Measurements from ENCODE around the gene RSPH1. TPM values are rescaled to one million over a fixed set of nuclear protein-coding genes. Genes with fewer than 3 reads are reported as not detected.

RSPH1 gene
- polyA plus RNA-seq, 3 donors: 0.13 to 1.6 (median 0.34) TPM

DNA sequence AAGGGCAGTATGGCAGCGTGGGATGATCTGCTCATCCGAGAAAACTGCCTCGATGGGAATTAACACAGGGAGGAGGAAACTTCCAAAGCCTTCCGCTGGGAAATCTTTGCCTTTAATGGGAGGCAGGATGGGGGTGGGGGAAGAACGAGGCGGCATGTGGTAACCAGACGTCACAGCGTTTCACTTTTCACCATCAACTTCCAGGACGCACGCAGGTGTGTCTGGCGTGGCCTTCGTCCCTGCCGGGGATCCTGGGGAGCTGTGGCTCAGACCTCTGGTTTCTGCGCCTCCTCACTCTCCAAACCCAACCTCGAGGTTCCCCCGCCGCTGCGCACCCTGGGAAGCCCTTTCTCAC, 282 bp downstream of the RSPH1 start:
- no peak overlapping the region for H3K27ac ChIP-seq (ENCODE audit: low read depth, low read length)
- whole genome bisulfite sequencing, 3 donors: 1 to 3% (median 3%) methylated on average over 17 to 18 of the region's 18 CpGs

DNA sequence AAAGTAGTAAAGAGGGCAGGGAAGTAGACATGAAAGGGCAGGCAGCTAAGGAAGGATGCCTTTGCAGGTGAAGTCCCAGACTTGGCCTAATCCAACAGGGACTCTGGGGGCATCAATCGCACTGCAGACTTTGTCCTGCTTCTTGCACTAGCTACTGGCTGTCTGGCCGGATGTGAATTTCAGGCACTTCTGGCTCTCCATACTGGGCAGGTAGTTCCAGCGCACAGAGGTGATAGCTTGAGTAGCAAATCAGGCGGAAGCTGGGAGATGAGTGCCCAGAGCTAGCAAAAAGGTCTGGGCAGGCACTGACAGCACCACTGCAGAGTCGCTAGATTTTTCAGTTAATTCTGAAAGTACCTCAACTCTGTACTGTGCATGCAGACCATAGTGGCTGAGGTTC, 997 bp downstream of the RSPH1 start:
- WGBS, 3 donors: 92 to 94% (median 93%) methylated on average over 5 of the region's 5 CpGs
- no peak overlapping the region for H3K27ac ChIP-seq (ENCODE audit: low read depth, low read length)

DNA sequence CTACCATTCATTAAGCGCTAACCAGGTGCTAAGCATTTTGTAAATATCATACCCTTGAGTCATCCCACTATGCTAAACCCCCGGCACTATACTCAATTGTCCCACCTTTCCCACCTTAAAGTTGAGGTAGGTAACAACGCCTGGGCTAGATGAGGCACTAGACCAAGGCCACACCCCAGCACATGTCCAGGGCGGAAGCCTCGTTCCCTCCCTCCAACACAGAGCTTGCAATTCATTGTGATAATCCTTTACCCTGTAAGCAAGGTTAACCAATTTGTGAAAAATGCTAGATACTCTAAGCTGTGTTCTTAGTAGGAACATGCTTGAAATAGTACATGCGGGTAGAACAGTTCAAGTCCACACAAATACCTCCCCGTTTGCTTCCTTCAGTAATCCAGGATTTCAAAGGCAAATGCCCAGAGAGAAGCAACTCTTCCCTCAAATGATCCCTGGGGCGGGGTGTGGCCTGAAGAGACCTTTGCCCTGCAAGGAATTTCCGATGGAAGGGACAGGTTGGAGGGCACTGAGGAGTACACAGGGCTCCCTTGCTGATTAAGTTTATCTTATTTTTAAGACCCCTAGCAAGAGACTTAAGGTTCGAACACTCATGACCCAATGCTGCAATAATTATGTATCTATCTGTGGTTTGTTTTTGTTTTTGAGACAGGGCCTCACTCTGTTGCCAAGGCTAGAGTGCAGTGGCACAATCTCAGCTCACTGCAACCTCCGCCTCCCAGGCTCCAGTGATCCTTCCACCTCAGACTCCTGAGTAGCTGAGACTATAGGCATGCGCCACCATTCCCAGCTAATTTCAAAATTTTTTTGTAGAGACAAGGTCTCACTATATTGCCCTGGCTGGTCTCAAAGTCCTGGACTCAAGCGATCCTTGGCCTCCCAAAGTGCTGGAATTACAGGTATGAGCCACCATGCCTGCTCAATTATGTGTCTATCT, 2.6 kb downstream of the RSPH1 start:
- 81 to 89% (median 84%) methylated on average over 13 of the region's 13 CpGs for WGBS, 3 donors
- no peak overlapping the region for H3K27ac ChIP-seq (ENCODE audit: low read depth, low read length)

DNA sequence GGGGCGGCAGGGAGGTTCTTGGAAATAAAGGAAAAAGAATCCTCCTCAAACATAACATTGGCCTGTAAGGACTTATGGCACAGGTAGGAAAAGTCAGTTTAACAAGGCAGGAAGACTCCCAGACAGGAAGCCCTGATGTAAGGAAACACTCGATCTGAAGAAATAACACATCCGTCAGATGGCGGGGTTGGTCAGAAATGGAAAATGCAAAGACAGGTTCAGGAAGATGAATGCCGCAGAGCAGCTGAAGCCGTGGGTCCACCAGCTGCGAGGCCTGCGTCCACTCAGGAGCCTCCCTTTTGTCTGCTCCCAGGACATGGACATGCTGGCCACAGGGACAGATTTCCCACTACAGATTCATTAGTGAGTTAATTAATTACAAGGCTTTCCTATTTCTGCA, 3.8 kb downstream of the RSPH1 start:
- 44 to 73% (median 47%) methylated on average over 8 of the region's 8 CpGs for WGBS, 3 donors
- H3K27ac ChIP-seq (ENCODE audit: low read depth, low read length): no peak overlapping the region

DNA sequence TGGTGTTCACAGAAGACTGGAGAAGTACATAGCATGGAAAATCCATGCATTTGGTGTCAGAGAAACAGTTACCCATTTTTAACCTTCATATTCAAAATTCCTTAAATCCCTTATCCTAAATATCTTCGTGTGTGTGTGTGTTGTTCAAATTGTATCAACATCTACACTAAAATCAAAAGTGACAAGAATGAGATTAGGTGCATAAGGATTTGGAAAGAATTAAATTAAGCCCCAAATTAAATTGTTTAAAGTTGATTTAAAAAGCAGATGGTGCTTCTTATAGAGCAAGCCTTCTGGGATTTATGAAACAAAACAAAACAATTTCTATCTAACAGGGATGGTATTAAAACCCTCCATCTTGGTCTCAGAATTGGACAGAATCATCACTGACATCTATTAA, 4.7 kb downstream of the RSPH1 start:
- WGBS, 3 donors: 68 to 81% (median 72%) methylated on average over 1 of the region's 1 CpG
- no peak overlapping the region for H3K27ac ChIP-seq (ENCODE audit: low read depth, low read length)

DNA sequence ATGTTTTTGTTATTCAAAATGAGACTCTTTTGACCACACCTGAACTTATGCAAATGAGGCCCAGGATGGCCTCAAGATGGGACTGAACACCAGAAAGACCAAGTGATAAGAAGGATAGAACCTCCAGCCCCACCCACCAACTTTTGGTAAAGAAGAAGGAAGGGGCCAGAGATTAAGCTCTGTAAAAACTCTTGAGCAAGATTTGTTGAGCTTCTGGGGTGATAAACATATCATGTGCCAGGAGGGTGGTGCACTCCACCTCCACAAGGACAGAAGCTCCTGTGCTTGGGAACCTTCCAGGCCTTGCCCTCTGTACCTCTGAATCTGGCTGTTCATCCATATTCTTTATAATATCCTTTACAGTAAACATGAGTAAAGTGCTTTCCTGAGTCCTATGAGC, 5.3 kb downstream of the RSPH1 start:
- H3K27ac ChIP-seq (ENCODE audit: low read depth, low read length): no peak overlapping the region

DNA sequence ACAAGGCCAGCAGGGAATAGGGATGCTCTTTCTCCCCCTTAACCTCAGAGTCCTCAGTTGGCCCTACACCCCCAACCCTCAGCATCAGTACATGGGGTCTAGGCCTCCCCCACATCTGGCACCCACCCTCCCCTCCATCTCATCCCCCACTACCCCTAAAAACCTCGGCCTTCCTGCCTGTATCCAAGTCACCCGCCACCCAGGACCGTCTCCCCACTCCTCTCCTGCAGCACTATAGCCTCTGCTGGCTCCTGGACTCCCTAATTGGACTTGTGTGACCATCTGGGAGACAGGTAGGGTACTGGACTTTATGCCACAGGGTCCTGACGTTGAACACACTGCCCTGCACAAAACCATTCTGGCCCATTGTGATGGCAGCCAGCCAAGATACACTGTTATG, 6.0 kb downstream of the RSPH1 start:
- 79 to 87% (median 86%) methylated on average over 4 of the region's 4 CpGs for WGBS, 3 donors
- H3K27ac ChIP-seq (ENCODE audit: low read depth, low read length): no peak overlapping the region

DNA sequence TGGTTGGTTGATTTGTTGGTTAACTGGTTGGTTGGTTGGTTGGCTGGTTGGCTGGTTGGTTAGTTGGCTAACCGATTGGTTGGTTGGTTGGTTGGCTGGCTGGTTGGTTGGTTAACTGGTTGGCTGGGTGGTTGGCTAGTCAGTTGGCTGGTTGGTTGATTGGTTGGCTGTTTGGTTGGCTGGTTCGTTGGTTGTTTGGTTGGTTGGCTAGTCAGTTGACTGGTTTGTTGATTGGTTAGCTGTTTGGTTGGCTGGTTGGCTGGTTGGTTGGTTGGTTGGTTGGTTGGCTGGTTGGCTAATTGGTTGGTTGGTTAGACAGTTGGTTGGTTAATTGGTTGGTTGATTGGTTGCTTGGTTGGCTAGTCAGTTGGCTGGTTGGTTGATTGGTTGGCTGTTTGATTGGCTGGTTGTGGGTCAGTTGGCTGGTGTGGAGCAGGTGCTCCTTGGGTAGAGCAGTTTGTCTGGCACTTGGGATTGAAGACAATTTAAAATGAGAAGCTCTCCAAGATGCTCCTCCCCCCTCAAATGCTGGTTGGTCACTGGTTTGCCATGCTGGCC, 6.9 kb downstream of the RSPH1 start:
- H3K27ac ChIP-seq (ENCODE audit: low read depth, low read length): no peak overlapping the region
- 63 to 84% (median 82%) methylated on average over 2 of the region's 2 CpGs for WGBS, 3 donors

DNA sequence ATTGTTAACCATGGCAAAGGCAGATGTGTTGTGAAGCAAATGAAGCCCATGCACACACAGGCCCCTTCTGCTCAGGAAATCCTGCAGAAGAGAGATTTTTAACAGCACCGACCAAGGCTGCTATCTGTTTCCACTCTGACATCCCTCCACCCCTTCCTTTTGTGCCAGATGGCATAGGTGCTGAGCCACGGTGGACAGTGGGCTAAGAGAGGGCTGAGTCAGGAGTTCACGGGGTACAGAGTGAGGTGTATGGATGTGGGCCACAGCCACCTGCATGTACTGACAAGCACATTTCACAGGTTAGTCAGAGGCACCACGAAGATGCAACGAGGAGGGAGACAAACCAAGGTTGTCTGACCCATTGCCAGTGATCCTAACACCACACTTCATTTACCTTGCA, 9.5 kb downstream of the RSPH1 start:
- no peak overlapping the region for H3K27ac ChIP-seq (ENCODE audit: low read depth, low read length)
- 39 to 66% (median 55%) methylated on average over 5 of the region's 5 CpGs for WGBS, 3 donors

DNA sequence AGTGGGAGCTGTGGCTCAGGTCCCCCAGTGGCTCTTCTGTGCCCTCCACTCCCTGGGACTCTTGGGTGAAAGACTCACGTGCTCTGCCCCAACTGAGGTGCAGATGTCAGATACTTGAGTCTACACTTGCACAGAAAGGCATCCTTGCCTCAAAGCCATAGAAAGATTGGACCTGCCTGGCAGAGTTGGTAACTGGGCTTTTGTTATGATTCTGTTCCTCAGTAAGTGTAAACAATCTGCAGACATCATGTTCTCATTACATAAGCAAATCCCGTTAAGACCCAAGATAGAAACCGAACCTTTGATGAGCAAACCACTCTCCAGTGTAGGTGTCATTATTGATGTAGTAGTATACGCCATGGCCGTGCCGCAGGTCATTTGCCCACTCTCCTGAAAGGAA, 10.0 kb downstream of the RSPH1 start:
- WGBS, 3 donors: 63 to 91% (median 80%) methylated on average over 6 of the region's 6 CpGs
- H3K27ac ChIP-seq (ENCODE audit: low read depth, low read length): no peak overlapping the region

DNA sequence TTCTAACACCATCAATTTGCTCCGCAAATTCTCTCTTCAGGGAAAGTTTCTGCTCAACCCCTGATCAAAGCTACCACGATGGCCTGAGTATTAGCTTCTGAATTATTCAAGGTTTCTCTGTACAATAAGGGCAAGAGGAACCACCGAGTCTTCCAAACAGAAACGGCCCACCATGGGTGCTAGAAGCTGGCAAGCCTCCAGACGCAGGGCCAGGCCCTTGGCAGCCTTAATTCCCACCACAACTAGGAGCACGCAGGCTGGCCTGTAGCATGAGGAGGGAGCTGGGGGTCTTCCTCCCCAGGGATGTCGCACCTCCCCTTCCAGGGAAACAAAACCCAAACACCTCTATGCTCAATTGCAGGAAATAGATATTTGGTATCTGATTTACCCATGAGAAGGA, 11.1 kb downstream of the RSPH1 start:
- no peak overlapping the region for H3K27ac ChIP-seq (ENCODE audit: low read depth, low read length)
- 77 to 87% (median 79%) methylated on average over 7 of the region's 7 CpGs for WGBS, 3 donors

DNA sequence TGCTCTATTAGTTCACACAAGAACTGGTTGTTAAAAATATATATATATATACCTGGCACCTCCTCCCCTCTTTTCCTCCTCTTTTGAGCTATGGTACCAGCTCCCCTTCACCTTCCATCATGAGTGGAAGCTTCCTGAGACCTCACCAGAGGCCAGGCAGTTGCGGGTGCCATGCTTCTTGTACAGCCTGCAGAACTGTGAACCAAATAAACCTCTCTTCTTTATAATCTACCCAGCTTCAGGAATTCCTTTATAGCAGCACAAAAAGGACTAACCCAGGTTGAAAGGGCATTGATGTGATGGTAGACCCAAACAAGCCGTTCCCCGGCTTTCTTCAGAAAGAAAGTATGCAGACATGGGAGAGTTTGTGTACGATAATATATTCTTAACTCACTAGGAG, 14.9 kb downstream of the RSPH1 start:
- 89 to 92% (median 90%) methylated on average over 4 of the region's 4 CpGs for WGBS, 3 donors
- H3K27ac ChIP-seq (ENCODE audit: low read depth, low read length): no peak overlapping the region

DNA sequence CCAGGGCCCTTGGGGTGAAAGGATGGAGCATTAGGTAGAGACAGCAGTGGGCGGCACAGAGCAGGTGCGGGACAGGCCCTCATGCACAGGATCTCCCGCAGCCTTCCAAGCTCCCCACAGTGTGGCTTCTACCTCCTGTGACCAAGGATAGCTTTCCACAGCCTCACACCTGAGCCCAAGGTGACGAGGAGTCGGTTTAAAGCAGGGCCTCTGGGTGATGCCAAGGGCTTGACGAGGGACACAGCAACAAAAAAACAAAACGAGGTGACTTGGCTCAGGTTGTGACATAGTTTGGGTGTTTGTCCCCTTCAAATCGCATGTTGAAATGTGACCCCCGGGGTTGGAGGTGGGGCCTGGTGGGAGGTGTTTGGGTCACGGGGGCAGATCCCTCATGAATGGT, 15.3 kb downstream of the RSPH1 start:
- no peak overlapping the region for H3K27ac ChIP-seq (ENCODE audit: low read depth, low read length)
- WGBS, 3 donors: 92 to 94% (median 92%) methylated on average over 10 of the region's 10 CpGs

DNA sequence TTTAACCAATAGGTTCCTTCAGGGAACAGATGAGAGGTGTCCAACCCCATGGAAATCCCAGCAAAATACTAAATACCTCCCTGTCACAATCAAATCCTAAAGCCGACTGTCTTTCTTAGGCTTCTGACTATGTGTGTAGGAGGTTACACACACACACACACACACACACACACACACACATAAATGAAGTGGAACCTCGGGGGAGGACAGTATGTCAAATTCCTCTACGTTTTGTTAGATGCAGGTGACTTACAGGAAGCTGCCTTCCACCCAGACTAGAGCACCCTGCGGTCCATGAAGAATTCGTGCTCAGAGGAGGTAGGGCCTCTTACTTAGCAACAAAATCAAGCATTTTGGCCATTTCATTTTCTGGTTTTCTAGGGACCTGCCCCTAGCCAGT, 16.4 kb downstream of the RSPH1 start:
- H3K27ac ChIP-seq (ENCODE audit: low read depth, low read length): no peak overlapping the region
- WGBS, 3 donors: 69 to 79% (median 76%) methylated on average over 5 of the region's 5 CpGs

DNA sequence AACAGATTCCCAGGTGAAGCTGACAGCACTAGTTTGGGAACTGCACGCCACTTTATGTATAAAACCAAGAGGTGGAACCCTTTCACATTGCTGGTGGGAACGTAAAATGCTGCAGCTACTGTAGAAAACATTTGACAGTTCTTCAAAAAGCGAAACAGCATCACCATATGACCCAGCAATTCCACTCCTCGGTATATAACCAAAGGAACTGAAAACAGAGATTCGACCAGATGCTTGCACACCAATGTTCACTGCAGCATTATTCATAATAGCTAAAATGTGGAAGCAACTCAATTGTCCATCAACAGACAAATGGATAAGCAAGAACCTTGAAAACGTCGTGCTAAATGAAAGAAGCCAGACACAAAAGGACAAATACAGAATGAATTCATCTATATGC, 17.5 kb downstream of the RSPH1 start:
- H3K27ac ChIP-seq (ENCODE audit: low read depth, low read length): no peak overlapping the region
- 55 to 74% (median 70%) methylated on average over 7 of the region's 7 CpGs for WGBS, 3 donors

DNA sequence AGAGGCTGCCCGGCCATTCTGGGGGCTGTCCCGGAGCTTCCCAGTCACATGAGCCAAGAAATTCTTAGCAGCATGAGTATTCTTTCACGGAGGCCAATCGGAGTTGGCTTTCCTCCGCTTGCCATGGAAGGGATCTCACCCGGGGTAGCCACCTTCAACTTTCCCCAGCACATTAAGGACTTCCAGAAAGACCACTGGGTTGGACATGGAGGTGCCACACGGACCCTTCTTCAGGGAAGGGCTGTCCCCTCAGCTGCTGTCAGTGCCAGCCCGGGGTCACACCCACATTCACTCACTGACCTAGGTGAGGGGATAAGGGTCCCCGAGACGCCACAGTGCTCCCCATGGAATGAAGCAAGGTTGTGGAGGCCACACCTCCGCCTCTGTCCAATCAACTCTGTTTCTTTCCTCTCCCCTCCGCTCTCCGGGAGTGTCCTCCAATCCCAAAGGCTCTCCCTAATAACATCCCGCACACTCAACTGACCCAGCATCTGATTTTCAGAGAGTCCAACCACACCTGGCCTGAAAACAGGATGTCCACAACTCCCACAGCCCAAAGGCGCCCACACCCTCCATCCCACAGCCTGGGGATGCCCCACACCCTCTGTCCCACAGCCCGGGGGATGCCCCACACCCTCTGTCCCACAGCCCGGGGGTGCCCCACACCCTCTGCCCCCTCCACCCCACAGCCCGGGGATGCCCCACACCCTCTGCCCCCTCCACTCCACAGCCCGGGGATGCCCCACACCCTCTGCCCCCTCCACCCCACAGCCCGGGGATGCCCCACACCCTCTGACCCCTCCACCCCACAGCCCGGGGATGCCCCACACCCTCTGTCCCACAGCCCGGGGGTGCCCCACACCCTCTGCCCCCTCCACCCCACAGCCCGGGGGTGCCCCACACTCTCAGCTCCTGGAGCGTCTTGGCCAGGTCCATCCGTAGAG, 19.4 kb downstream of the RSPH1 start:
- WGBS, 3 donors: 89 to 91% (median 90%) methylated on average over 25 of the region's 25 CpGs
- H3K27ac ChIP-seq (ENCODE audit: low read depth, low read length): no peak overlapping the region

DNA sequence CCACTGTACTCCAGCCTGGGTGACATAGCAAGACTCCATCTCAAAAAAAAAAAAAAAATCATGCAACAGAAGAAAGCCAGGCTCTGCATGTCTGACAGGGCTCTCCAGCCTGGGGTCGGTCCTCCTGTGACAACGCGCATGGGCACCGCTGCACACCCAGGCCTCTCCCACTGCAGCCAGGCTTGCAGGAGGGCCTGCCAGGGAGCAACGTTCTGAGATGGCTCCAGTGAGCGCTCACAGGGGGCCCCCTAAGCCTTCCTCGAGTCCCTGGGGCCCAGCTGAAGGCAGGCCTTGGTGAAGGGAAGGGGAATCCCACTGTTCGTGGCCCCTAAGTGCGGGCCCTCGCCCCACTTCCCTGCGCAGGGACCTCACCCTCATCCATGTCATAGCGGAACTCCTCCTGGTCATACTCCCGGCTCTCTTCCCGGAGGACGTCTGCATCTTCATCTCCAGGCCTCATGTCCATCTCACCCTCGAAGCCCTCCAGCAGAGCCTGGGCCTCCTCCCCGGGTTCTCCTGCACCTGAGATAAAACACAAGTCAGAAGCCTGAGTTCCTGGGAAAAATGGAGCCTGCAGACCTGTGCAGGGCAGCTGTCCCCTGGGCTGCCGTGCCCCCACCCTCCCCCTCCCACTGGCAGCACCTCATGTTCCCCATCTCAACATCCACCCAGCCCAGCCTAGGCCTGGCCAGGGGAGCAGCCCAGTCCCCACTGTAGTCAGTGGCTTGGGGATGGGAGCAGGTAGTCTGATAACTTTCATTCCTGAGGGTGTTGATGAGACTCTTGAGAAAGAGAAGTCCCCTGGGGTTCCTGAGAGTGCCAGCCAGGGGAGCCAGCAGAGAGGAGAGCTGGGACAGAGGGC, 20.3 kb downstream of the RSPH1 start:
- no peak overlapping the region for H3K27ac ChIP-seq (ENCODE audit: low read depth, low read length)
- 87 to 92% (median 91%) methylated on average over 18 of the region's 18 CpGs for WGBS, 3 donors

DNA sequence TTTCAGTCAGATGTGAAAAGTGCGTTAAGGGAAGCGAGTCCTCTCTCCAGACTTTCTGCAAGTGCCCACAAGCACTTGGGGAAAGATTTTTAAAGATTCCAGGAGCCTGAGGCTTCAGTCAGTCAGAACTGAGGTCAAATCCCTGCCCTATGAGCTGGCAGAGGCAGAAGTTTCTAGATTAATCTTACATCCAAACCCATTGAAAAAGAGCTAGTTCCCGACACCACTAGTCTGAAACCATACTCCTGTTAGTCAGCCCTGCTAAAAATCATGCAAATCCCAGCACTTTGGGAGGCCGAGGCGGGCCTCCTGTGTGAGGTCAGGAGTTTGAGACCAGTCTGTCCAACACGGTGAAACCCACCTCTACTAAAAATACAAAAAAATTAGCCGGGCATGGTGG, 21.0 kb downstream of the RSPH1 start:
- no peak overlapping the region for H3K27ac ChIP-seq (ENCODE audit: low read depth, low read length)
- 88 to 92% (median 90%) methylated on average over 7 of the region's 7 CpGs for WGBS, 3 donors
